Forelimb muscle (tissue), 1 donor: Measurements from ENCODE around the gene TMEM204. TPM values are rescaled to one million over a fixed set of nuclear protein-coding genes. Genes with fewer than 3 reads are reported as not detected.
"Not testable (repeated sequence)": the region's sequence is repeated elsewhere in the genome, so short reads cannot be mapped to it uniquely, and the experiment has no call there.

ENCODE experiments used
- DNase-seq: peaks from one replicate; pipeline ENCODE4 v3.0.0-alpha.2; 2013; ENCODE audit warnings: low read depth
- polyA plus RNA-seq: library from polyadenylated mRNA; unstranded; fragments of 120-200 nt; gene quantifications from one replicate; pipeline ENCODE4 v1.2.1, GENCODE V29; 2013; ENCODE audit not compliant: insufficient read length

Gene TMEM204
- polyA plus RNA-seq, 1 donor, result 12.3 TPM

- no peak for DNase-seq
Measured at GRCh38 chr16:1592446-1592845, 59.0 kb downstream of the TMEM204 start.

GRCh38 chr16:1595511-1595910 is 62.0 kb downstream of the TMEM204 start:
- not testable (repeated sequence) for DNase-seq

- no peak for DNase-seq
Measured at GRCh38 chr16:1596516-1596915, 63.0 kb downstream of the TMEM204 start.

GRCh38 chr16:1597154-1597553 is 63.7 kb downstream of the TMEM204 start:
- no peak for DNase-seq

- no peak for DNase-seq
Measured at GRCh38 chr16:1601031-1601430, 67.6 kb downstream of the TMEM204 start.

GRCh38 chr16:1601489-1601888 is 68.0 kb downstream of the TMEM204 start:
- no peak for DNase-seq

GRCh38 chr16:1602285-1602684 is 68.8 kb downstream of the TMEM204 start:
- no peak for DNase-seq

Other genes starting within 250 kb of the TMEM204 start
- gene UBE2I, start 224.0 kb upstream of the TMEM204 start, polyA plus RNA-seq, result 91.1 TPM
- 0.65 TPM for gene BAIAP3, start 200.0 kb upstream of the TMEM204 start, polyA plus RNA-seq
- 49.3 TPM for gene TSR3, start 181.8 kb upstream of the TMEM204 start, polyA plus RNA-seq
- gene GNPTG, start 181.7 kb upstream of the TMEM204 start, polyA plus RNA-seq, result 39.1 TPM
- gene UNKL, start 119.0 kb upstream of the TMEM204 start, polyA plus RNA-seq, result 7.5 TPM
- gene UQCC4, start 112.9 kb upstream of the TMEM204 start, polyA plus RNA-seq, result 11.5 TPM
- 0.20 TPM for gene PERCC1, start 102.6 kb upstream of the TMEM204 start, polyA plus RNA-seq
- gene CCDC154, start 89.1 kb upstream of the TMEM204 start, polyA plus RNA-seq, result 2.3 TPM
- gene CLCN7, start 58.6 kb upstream of the TMEM204 start, polyA plus RNA-seq, result 33.0 TPM
- gene PTX4, start 44.7 kb upstream of the TMEM204 start, polyA plus RNA-seq, result 0.53 TPM
- 30.8 TPM for gene TELO2, start 40.3 kb upstream of the TMEM204 start, polyA plus RNA-seq
- 8.7 TPM for gene IFT140, start 78.4 kb downstream of the TMEM204 start, polyA plus RNA-seq
- 19.0 TPM for gene CRAMP1, start 78.7 kb downstream of the TMEM204 start, polyA plus RNA-seq
- gene JPT2, start 144.6 kb downstream of the TMEM204 start, polyA plus RNA-seq, result 40.5 TPM
- 53.6 TPM for gene MAPK8IP3, start 172.5 kb downstream of the TMEM204 start, polyA plus RNA-seq
- 19.5 TPM for gene NME3, start 237.9 kb downstream of the TMEM204 start, polyA plus RNA-seq
- 5.7 TPM for gene EME2, start 239.1 kb downstream of the TMEM204 start, polyA plus RNA-seq
- gene MRPS34, start 239.5 kb downstream of the TMEM204 start, polyA plus RNA-seq, result 42.5 TPM
- 24.6 TPM for gene SPSB3, start 248.9 kb downstream of the TMEM204 start, polyA plus RNA-seq
- 36.9 TPM for gene NUBP2, start 249.3 kb downstream of the TMEM204 start, polyA plus RNA-seq